GM19468 (cell line): ENCODE results near the gene COL5A1.

Experiments
- ATAC-seq: cut with Tn5 transposase; IDR thresholded peaks from one replicate; pipeline ENCODE4 v1.9.1; 2021; ENCODE audit warnings: mild to moderate bottlenecking, moderate library complexity, moderate number of reproducible peaks; ENCODE audit not compliant: unreplicated experiment; ENCODE audit errors: extremely low read depth

COL5A1 gene

GRCh38 chr9:134606951-134607731 lies 34.5 kb upstream of the COL5A1 start:
- no peak for ATAC-seq

- no peak for ATAC-seq
These were observed 33.6 kb upstream of the COL5A1 start for GRCh38 chr9:134607971-134608370.

DNA sequence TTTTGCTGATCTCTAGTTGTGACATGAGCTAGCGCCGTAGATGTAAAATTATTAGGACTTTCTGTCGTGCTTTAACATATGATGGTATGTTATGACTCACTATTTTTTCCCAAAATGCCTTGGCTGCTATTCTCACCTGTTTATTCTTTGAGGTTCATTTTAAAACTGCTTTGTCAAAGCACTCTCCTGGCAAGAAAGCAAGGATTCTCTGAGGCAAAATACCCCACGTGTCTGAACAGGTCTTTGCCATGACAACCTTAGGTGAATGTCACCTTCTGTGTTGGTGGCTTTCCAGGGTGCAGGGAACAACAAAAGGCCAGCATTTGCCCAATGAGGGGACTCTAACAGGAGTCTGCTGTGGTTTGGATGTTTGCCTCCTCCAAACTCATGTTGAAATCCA lies 30.6 kb upstream of the COL5A1 start:
- ATAC-seq = no peak

DNA sequence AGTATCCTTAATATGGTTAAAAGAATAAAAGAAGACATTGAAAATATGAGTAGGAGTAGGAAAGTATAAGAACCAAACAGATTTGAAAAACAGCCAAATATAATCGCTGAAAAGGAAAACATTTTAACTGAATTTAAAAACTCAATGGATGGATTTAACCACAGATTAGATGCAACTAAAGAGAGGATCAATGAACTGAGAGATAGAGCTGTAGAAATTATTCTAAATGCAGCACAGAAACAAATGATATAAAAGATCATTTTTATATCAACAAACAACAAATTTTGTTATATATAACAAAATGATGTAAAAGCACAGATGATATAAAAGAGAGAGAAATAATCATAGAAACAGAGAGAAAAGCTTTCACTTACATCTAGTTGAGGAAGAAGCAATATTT lies 29.3 kb upstream of the COL5A1 start:
- no peak for ATAC-seq

DNA sequence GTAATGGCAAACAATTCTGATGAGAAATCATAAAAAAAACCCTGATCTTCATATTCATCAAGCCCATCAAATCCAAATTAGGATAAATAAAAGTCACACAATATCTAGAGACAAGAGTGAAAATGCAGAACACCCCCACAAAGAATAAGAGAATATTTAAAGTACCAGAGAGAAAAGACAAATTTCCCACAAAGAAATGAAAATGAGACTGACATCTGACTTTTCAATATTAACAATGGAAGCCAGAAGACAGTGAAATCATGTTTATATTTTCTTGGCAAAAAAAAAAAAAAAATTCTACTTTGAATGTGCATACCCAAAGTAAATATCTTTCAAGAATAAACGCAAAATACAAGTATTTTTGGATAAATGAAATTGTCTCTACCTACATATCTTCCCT lies 28.9 kb upstream of the COL5A1 start:
- ATAC-seq = no peak

GRCh38 chr9:134614256-134614655 lies 27.3 kb upstream of the COL5A1 start:
- no peak for ATAC-seq

GRCh38 chr9:134616341-134616740 lies 25.3 kb upstream of the COL5A1 start:
- no peak for ATAC-seq

DNA sequence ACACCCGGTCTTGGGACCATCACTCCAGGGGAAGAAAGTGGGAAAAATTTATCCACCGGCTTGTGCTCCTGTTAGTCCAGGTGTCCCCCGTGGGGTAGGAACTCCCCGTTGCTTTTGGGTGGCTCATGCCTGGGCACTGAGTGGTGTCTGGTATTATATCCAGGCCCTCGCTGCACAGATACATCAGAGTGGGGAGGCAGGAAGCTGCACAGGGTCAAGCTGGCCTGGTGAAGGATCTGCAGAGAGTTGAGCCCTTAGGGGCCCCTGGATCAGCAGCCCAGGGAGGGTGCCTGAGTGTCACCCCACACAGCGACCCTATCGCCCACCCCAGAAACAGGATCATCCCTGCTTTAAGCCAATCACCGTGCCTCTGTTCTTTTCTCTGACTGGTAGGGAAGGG lies 24.4 kb upstream of the COL5A1 start:
- no peak for ATAC-seq

GRCh38 chr9:134617836-134618162 lies 23.8 kb upstream of the COL5A1 start:
- ATAC-seq = no peak

DNA sequence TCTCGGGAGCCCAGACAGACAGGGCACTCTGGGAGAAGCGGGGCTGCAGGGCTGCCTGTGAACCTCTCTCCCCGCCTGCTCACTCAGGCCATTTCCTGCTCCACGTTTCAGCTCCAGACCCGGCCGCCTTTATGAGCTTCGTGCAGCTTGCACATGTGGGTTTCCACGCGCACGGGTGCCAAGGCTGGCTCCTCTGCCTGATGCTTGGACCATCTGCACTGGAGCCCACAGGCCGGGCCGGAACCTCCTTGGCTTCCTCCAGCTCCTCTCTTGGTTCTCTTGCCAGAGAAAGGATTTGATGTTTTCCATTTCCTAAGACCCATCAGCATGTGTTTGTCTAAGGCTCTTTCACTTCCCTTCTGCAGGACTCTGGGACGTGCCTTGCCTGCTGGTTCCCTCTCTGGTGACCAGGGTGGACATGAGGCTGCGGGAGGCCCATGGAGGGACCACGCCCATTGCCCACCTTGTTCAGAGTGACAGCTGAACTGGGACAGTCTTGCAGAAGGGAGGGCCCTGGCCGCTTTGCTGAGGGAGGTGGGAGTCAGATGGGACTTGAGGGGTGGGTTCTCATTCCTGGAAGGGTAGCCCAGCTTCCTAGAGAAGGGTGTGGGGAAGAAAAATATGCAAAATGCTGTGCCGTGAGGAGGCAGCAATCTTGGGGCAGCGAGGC lies 23.3 kb upstream of the COL5A1 start:
- ATAC-seq = no peak

- no peak for ATAC-seq
These were observed 22.7 kb upstream of the COL5A1 start for GRCh38 chr9:134618833-134619447.

DNA sequence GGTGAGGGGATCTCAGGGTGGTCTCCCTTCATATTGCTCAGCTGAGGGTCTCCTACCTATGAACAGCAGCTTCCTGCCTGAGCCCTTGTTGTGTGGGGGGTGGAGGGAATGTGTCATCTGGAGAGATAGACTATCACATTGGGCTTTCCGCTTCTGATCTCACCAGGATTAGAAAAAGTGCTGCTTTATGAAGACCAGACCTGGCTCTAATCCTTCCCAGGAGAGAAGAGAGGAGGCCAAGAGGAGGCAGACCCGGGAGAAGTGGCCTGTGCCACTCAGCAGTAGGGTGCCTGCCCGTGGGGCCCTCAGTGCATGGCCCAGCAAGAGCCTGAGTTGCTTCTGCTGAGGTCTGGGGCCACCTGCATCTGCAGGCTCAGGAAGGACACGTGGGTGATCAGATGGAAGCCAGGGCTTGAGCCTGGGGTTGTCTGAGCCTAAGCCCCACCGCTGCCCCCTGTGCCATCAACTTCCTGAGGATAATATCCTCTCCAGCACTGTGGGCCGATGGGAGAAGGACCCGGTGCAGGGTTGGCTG lies 22.1 kb upstream of the COL5A1 start:
- ATAC-seq = no peak

DNA sequence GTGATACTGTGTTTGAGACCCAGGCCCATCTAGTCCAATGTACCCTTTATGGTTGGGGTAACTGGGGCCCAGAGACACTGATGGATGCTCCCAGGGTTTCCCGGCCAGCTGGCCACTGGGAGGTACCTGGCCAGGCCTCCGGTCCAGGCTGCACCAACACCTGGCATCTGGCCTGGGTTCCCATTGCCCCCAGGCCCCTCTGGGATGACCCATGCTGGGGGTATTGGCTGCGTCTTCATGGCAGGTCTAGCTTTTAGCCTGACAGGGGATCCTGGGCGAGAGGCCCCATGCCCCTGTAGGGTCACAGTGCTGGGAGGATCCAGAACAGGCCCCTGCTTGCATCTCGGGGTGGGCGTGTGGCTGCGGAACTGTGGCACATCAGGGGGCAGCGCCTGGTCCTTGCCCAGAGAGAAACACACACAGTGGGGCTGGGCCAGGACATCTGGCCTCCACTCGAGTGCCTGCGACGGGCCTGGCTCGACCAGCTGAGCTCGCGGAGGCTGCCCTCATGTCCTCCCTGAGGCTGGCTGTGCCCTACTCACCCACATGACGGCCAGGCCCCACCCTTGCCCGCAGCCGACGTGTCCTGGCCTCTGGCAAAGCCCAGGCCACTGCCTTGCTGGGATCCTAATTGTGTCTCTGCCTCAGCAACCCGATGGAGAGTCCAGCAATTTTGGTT lies 21.5 kb upstream of the COL5A1 start:
- no peak for ATAC-seq

- no peak for ATAC-seq
These were observed 20.6 kb upstream of the COL5A1 start for GRCh38 chr9:134620751-134621557.

DNA sequence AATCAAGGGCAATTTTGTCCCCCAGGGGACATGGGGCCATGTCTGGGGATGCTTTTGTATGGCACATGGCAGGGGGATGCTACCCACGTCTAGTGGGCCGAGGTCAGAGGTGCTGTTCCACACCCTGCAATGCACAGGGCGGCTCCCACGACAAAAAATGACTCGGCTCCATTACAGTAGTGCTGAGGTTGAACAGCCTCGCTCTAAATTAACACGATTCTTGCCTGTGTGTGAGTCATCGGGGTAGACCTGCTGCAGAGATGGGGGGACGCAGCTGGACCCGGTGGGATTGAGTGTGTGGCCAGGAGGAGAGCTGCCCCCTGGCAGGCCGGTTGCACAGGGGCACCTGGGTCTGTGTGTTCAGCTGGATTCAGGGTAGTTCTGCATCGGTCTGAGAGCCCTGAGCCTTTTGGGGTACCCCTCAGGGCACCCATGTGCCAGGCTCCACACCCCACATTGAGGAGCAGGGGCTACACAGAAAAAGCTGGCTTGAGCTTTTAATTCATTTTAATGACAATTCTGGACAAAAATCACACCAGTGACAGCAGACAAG lies 20.0 kb upstream of the COL5A1 start:
- ATAC-seq = no peak

DNA sequence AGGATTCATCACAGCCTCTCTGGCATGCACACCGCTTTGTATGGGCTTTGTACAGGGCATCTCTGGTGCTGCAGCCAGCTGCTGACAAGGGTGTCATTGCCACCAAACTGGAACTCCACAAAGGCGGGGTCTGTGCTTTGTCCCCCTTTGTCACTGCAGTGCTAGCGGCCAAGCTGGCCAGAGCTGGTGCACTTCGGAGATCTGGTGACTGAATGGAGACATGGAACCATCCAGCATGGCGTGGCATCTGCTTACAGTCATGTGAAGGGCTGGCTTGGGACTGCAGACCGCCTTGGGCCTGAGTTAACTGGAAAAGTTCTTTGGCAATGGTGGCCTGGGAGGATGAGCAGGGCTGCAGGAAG lies 18.7 kb upstream of the COL5A1 start:
- no peak for ATAC-seq

DNA sequence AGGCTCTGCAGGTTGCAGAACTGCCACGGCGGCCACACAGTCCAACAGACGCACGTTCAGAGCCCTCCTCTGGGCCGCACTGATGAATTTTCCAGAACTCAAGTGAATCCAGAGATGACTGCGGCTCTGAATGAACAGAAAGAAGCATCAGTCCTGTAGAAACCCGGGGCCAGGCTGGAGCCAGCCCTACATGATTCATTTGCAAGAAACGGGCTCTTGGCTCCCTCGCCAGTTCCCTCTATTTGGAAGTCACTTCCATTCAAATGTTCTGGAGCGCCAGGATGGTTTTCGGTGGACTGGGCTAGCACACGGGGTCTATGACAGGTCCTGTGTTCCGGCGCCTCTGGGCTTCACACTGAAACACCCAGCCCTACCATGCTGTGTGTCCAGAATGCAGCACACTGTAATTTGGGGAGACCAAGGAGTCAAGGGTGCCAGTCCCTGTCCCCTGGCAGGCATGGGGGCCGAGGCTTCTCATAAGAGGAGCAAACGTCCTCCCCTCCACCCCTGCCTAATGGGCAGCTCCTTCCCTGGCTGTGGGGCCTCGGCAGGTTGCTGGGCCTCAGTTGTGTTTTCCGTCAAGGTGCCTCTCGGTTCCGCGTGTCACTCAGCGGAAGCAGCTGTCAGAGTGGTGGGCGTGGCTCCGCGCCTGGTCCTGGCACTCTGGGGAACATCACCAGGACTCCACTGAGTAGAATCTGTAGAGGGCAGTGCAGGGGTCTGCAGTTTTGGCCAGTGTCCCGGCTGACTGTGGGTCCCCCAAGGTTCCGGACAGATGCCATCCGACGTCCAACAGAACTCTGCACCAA lies 18.1 kb upstream of the COL5A1 start:
- ATAC-seq = no peak

GRCh38 chr9:134624137-134624591 lies 17.4 kb upstream of the COL5A1 start:
- no peak for ATAC-seq

DNA sequence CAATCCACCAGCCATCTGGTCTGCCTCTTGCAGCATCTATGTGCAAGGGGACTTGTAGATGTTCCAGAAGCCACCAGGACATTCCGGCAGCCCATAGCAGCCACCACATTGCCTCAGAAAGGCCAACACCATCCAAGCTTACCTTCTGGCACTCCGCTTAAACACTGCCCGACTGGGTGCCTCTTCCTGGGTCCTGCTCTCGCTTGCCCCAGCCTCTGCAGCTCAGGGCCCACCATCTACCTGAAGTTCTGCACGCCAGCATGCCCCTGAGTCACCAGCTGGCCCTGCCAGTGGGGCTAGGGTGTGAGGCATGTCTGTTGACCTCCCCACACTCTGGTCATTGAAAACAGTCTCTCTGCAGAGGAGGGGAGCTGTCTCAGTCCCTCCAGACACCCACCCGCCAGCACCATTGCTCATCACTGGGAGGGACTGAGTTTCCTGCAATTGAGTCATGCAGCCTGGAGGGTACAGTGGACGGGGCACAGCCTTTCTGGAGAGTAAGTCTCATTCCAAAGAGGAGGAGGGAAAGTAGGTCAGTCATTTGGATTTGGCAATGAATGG lies 16.9 kb upstream of the COL5A1 start:
- no peak for ATAC-seq
